NCI-H1930 (cell line): ENCODE measurements around the gene CCT3.
"Not testable (repeated sequence)": the region's sequence is repeated elsewhere in the genome, so short reads cannot be mapped to it uniquely, and the experiment has no call there.

Experiments used
- DNase-seq, 2 experiments: peaks; one replicate each; lab custom pipeline; 2025; lab: John Stamatoyannopoulos, UW

Gene CCT3

GRCh38 chr1:156336242-156336641 is 1.9 kb downstream of the CCT3 start:
- DNase-seq: no peak

- DNase-seq: not testable (repeated sequence)
Observed at GRCh38 chr1:156323179-156323578, 14.9 kb downstream of the CCT3 start.

- no peak for DNase-seq
Observed at GRCh38 chr1:156320560-156320959, 17.5 kb downstream of the CCT3 start.

GRCh38 chr1:156319664-156320063 is 18.4 kb downstream of the CCT3 start:
- DNase-seq: no peak

- DNase-seq: no peak
Observed at GRCh38 chr1:156316909-156317308, 21.2 kb downstream of the CCT3 start.

- no peak for DNase-seq
Observed at GRCh38 chr1:156310962-156311361, 27.1 kb downstream of the CCT3 start.

GRCh38 chr1:156308078-156308477 is 30.0 kb downstream of the CCT3 start:
- no peak for DNase-seq

GRCh38 chr1:156305215-156305614 is 32.9 kb downstream of the CCT3 start:
- no peak for DNase-seq

GRCh38 chr1:156303241-156303640 is 34.9 kb downstream of the CCT3 start:
- no peak for DNase-seq

GRCh38 chr1:156298852-156299357 is 39.2 kb downstream of the CCT3 start, which contains the start of gene VHLL:
Gene VHLL (minus strand): TSS chr1:156299307. CDS start chr1:156299189, 118 bp downstream.
- DNase-seq: no peak

GRCh38 chr1:156295391-156295947 is 42.6 kb downstream of the CCT3 start, which contains the start of gene GLMP:
Gene GLMP (minus strand): TSS chr1:156295679. CDS start chr1:156295645, 34 bp downstream.
- peak; percentile 16 to 30 for DNase-seq

- DNase-seq: no peak
Observed at GRCh38 chr1:156293895-156294294, 44.2 kb downstream of the CCT3 start.

GRCh38 chr1:156293098-156293434 is 45.0 kb downstream of the CCT3 start:
- no peak for DNase-seq

GRCh38 chr1:156291226-156292061 is 46.6 kb downstream of the CCT3 start:
- no peak for DNase-seq

GRCh38 chr1:156289857-156290256 is 48.2 kb downstream of the CCT3 start:
- DNase-seq: no peak

GRCh38 chr1:156286061-156286460 is 52.0 kb downstream of the CCT3 start:
- no peak for DNase-seq

GRCh38 chr1:156285437-156285836 is 52.7 kb downstream of the CCT3 start:
- no peak for DNase-seq

- no peak for DNase-seq
Observed at GRCh38 chr1:156284757-156285156, 53.3 kb downstream of the CCT3 start.

- no peak for DNase-seq
Observed at GRCh38 chr1:156284112-156284511, 54.0 kb downstream of the CCT3 start, which contains the start of gene TMEM79. Gene TMEM79 (plus strand): TSS chr1:156284325. CDS start chr1:156285227, 902 bp downstream.

GRCh38 chr1:156283521-156283920 is 54.6 kb downstream of the CCT3 start:
- no peak for DNase-seq

GRCh38 chr1:156282479-156283222 is 55.4 kb downstream of the CCT3 start, which contains the start of gene SMG5:
Gene SMG5 (minus strand): TSS chr1:156282825. CDS start chr1:156282680, 145 bp downstream.
- peak; percentile 95 to 97 for DNase-seq
